HepG2 (cell line): ENCODE results near the gene TIMM9. TPM values are rescaled to one million over a fixed set of nuclear protein-coding genes. Genes with fewer than 3 reads are reported as not detected.

Experiments used
- FOXK2 ChIP-seq: fragments of 450-650 bp; IDR thresholded peaks from 2 replicates; pipeline ENCODE4 v1.6.1; 2016
- FOXP1 ChIP-seq, 2 experiments: fragments of 450-650 bp in 1 of 2; IDR thresholded peaks; 2 replicates each; pipeline ENCODE4 v1.6.1; 2017 to 2018; ENCODE audit warnings: antibody characterized with exemption in 1 of 2
- HMGA1 ChIP-seq: sonication (generic); formaldehyde crosslinking; conservative IDR thresholded peaks from 2 replicates; pipeline ENCODE4 v1.4.0; 2020; ENCODE audit warnings: missing genetic modification reagents
- HNF4A ChIP-seq: sonication (generic); formaldehyde crosslinking; IDR thresholded peaks from 2 replicates; pipeline ENCODE4 v1.4.0; 2020; ENCODE audit warnings: missing genetic modification reagents
- KMT2A ChIP-seq: sonication (generic); formaldehyde crosslinking; IDR thresholded peaks from 2 replicates; pipeline ENCODE4 v1.4.0; 2020; ENCODE audit warnings: missing genetic modification reagents
- MED13 ChIP-seq: sonication (generic); formaldehyde crosslinking; IDR thresholded peaks from 2 replicates; pipeline ENCODE4 v1.5.0; 2020; ENCODE audit warnings: missing genetic modification reagents
- MTA1 ChIP-seq: sonication (generic); formaldehyde crosslinking; IDR thresholded peaks from 2 replicates; pipeline ENCODE4 v1.4.0; 2020; ENCODE audit warnings: missing genetic modification reagents, mild to moderate bottlenecking, borderline replicate concordance
- NFKB2 ChIP-seq: sonication (generic); formaldehyde crosslinking; IDR thresholded peaks from 2 replicates; pipeline ENCODE4 v1.4.0; 2020; ENCODE audit warnings: missing genetic modification reagents, borderline replicate concordance
- NRL ChIP-seq: sonication (generic); formaldehyde crosslinking; IDR thresholded peaks from 2 replicates; pipeline ENCODE4 v1.5.0; 2020; ENCODE audit warnings: missing genetic modification reagents, mild to moderate bottlenecking, moderate library complexity, borderline replicate concordance
- PHB2 ChIP-seq: fragments of 450-650 bp; IDR thresholded peaks from 2 replicates; pipeline ENCODE4 v1.6.1; 2018; ENCODE audit not compliant: partially characterized antibody
- POGK ChIP-seq: sonication (generic); formaldehyde crosslinking; conservative IDR thresholded peaks from 2 replicates; pipeline ENCODE4 v1.8.0; 2022; ENCODE audit warnings: mild to moderate bottlenecking, moderate library complexity, missing genetic modification reagents
- PRDM10 ChIP-seq: sonication (generic); formaldehyde crosslinking; IDR thresholded peaks from 2 replicates; pipeline ENCODE4 v1.4.0; 2020; ENCODE audit warnings: low read depth, missing genetic modification reagents
- TRIM22 ChIP-seq: fragments of 450-650 bp; IDR thresholded peaks from 2 replicates; pipeline ENCODE4 v1.6.1; 2017
- XBP1 ChIP-seq: sonication (generic); formaldehyde crosslinking; IDR thresholded peaks from 2 replicates; pipeline ENCODE4 v1.5.0; 2020; ENCODE audit warnings: missing genetic modification reagents
- ZBTB26 ChIP-seq: IDR thresholded peaks from 2 replicates; pipeline ENCODE4 v1.6.1; 2016; ENCODE audit warnings: missing compliant biosample characterization, missing genetic modification reagents, borderline replicate concordance
- ZNF160 ChIP-seq: sonication (generic); formaldehyde crosslinking; IDR thresholded peaks from 2 replicates; pipeline ENCODE4 v1.8.0; 2022; ENCODE audit warnings: mild to moderate bottlenecking, inconsistent platforms, missing genetic modification reagents
- ZNF20 ChIP-seq: sonication (generic); formaldehyde crosslinking; IDR thresholded peaks from 2 replicates; pipeline ENCODE4 v1.4.0; 2020; ENCODE audit warnings: mild to moderate bottlenecking, moderate library complexity, missing genetic modification reagents
- ZNF251 ChIP-seq: sonication (generic); formaldehyde crosslinking; IDR thresholded peaks from 2 replicates; pipeline ENCODE4 v1.9.0; 2021; ENCODE audit warnings: mild to moderate bottlenecking, missing genetic modification reagents
- ZNF34 ChIP-seq: sonication (generic); formaldehyde crosslinking; IDR thresholded peaks from 2 replicates; pipeline ENCODE4 v1.4.0; 2020; ENCODE audit warnings: mild to moderate bottlenecking, missing genetic modification reagents, borderline replicate concordance
- ZNF607 ChIP-seq: sonication (generic); formaldehyde crosslinking; IDR thresholded peaks from 2 replicates; pipeline ENCODE4 v1.5.1; 2020; ENCODE audit warnings: missing genetic modification reagents, mild to moderate bottlenecking, borderline replicate concordance
- ZNF674 ChIP-seq: sonication (generic); formaldehyde crosslinking; IDR thresholded peaks from 2 replicates; pipeline ENCODE4 v1.5.0; 2020; ENCODE audit warnings: low read depth, mild to moderate bottlenecking, missing genetic modification reagents
- ZNF7 ChIP-seq: IDR thresholded peaks from 2 replicates; pipeline ENCODE4 v1.6.1; 2016; ENCODE audit warnings: missing biosample characterization, missing genetic modification reagents
- ZNF720 ChIP-seq: sonication (generic); formaldehyde crosslinking; IDR thresholded peaks from 2 replicates; pipeline ENCODE4 v1.4.0; 2020; ENCODE audit warnings: missing genetic modification reagents
- ZNF773 ChIP-seq: sonication (generic); formaldehyde crosslinking; IDR thresholded peaks from 2 replicates; pipeline ENCODE4 v1.4.0; 2020; ENCODE audit warnings: missing genetic modification reagents, borderline replicate concordance
- polyA plus RNA-seq, 8 experiments: library from polyadenylated mRNA; depleted of rRNA in 3 of 8; stranded (reverse) in 7 of 8; unstranded in 1 of 8; fragments of >200 nt; fragmentation: Illumina TruSeq in 4 of 8; extraction: Trizol in 4 of 8; gene quantifications; 2 replicates each; pipeline versions ENCODE4 v1.2.1 to v1.2.3, GENCODE V29; 2011 to 2016; ENCODE audit warnings: low read depth in 4 of 8, missing spikeins in 1 of 8, mixed read lengths in 1 of 8; ENCODE audit not compliant: insufficient read depth in 1 of 8
- total RNA-seq, 5 experiments: library from RNA; depleted of rRNA; stranded (reverse); fragments of >200 nt; fragmentation: Illumina TruSeq; extraction: Trizol; gene quantifications; 2 replicates each; pipeline ENCODE4 v1.2.3, GENCODE V29; 2016; ENCODE audit warnings: low read depth in 1 of 5

Gene TIMM9
- total and polyA plus RNA-seq, 2 of the 13 experiments (the other 11 are each of a cell fraction or from before 2014, with no cell fraction given) = 30.5 to 42.5 TPM

- TF ChIP-seq PRDM10 (no peak), ZNF251 (no peak), FOXP1 (IDR thresholded peaks at IDR 0.05) (no peak), FOXP1 (CRISPR knock-in tag; IDR thresholded peaks at IDR 0.05) (no peak), ZNF720 (CRISPR knock-in tag) (no peak), ZBTB26 (CRISPR knock-in tag) (no peak), MED13 (CRISPR knock-in tag) (peak; percentile 43; the same call in 1 of the 2 replicates), KMT2A (no peak; the same call in 1 of the 2 replicates), ZNF607 (CRISPR knock-in tag) (no peak), POGK (CRISPR knock-in tag) (peak; percentile 33; the same call in 1 of the 2 replicates), ZNF34 (CRISPR knock-in tag) (0 out of 2 replicates have a peak, but pooled peaks have one; percentile 25), ZNF160 (0 out of 2 replicates have a peak, but pooled peaks have one; percentile 21), ZNF773 (CRISPR knock-in tag) (no peak), XBP1 (CRISPR knock-in tag) (peak; percentile 14; the same call in 1 of the 2 replicates), ZNF7 (CRISPR knock-in tag) (no peak), TRIM22 (no peak), ZNF20 (CRISPR knock-in tag) (0 out of 2 replicates have a peak, but pooled peaks have one; percentile 37), PHB2 (no peak), NFKB2 (CRISPR knock-in tag) (no peak), FOXK2 (no peak), ZNF674 (CRISPR knock-in tag) (no peak), MTA1 (CRISPR knock-in tag) (no peak), NRL (peak; percentile 43), HNF4A (no peak), HMGA1 (CRISPR knock-in tag) (no peak)
Observed at GRCh38 chr14:58426670-58427280, 556 bp downstream of the TIMM9 start (continued).
